Fibroblast of gingiva (primary cell): Measurements from ENCODE around the gene RRM2.

Source experiments
- DNase-seq: peaks from one replicate; pipeline ENCODE4 v3.0.0-alpha.2; 2011; ENCODE audit warnings: low read depth

RRM2 gene

DNA sequence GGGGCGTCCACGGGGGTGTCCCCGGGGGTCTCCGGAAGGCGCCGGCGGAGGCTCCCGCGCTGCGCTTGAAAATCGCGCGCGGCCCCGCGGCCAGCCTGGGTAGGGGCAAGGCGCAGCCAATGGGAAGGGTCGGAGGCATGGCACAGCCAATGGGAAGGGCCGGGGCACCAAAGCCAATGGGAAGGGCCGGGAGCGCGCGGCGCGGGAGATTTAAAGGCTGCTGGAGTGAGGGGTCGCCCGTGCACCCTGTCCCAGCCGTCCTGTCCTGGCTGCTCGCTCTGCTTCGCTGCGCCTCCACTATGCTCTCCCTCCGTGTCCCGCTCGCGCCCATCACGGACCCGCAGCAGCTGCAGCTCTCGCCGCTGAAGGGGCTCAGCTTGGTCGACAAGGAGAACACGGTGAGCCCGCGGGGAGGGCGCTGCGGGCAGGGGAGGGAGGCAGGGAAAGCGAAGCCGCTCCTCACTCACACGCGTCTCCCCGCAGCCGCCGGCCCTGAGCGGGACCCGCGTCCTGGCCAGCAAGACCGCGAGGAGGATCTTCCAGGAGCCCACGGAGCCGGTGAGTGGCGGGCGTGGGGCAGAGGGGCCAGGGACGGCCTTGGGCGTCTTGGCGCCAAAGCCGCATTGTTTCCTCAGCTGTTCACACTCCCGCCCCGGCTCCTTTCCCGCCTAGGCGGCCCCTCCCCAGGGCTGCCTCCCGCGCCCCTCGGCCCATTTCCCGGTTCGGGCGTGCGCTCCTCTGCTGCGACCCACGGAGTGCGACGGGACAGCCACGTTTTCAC is at the start of gene RRM2:
Gene RRM2 (plus strand): TSS at position 240 of the 781 bp plus-strand sequence. CDS start 60 bp downstream, at position 300.
- DNase-seq, result peak; percentile 85

DNA sequence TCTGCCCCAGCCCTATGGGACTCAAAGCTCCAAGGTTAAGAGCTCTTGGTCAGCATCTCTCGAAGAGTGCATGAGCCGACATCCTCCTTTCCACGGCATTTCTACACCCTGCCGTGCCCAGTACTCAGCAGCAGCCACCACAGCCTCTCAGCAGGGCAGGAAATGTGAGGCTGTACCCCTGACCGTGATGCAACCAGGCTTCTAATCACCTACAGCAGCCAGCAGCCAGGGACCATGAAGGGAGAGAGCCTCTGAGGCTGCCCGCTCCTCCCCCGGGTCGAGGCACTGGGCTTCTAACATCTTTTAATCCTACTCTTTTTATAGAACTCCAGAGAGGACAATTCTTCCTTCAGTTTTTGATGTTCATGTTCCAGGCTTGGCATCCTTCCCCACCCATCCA is 48.8 kb upstream of the RRM2 start:
- no peak for DNase-seq

DNA sequence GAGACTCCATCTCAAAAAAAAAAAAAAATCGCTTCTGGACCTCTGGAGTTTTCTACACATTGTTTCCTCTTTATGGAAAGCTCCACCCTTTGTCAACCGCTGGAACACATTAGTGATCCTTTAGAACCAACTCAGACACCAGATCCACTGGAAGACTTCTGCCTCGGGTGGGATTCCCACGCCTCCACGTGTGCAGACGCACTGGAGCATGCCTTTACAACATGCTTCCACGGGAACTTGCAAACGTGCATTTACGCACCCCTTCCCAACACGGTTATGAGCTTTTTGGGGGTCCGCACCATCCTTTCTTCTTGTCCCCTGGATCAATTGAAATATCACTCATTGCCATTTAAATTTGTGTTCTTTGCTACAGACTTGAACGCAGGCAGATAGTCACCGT is 47.4 kb upstream of the RRM2 start:
- no peak for DNase-seq

DNA sequence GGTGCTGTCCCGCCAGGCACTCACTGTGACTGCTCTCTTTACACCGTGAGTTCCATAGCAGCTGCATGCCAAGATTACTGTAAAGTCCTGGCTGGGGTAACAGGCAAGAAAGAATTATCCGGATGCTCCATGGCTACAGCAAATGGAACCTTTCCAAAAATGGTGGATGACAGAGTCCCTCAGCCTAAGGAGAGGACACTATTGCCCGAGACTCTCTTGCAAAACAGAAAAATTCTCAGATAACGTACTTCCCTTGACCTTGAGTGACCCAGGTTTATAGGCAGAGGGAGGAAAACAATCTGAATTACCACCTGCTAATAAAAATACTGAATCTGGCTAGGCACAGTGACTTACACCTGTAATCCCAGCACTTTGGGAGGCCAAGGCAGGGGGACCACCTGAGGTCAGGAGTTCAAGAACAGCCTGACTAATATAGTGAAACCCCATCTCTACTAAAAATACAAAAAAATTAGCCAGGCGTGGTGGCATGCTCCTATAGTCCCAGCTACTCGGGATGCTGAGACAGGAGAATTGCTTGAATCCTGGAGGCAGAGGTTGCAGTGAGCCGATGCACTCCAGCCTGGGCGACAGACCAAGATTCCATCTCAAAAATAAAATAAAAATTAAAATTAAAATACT is 46.8 kb upstream of the RRM2 start:
- DNase-seq, result no peak

DNA sequence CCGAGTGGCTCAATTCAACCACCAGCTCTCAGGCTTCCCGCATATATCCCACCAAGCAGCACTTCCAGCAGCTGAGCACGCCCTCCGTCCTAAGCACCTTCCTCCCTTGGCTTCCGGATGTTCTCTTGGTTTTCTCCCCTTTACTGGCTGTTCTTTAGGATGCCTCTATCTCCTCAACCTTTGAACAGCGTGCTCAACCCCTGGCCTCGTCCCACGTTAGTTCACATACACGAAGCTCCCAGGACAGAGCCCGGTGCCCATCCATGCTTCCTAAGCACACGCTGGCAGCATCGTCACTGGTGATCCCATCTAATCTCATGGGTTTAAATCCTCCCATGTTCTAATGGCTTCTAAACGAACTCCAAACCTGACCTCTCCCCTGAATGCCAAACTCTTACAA is 46.0 kb upstream of the RRM2 start:
- no peak for DNase-seq

DNA sequence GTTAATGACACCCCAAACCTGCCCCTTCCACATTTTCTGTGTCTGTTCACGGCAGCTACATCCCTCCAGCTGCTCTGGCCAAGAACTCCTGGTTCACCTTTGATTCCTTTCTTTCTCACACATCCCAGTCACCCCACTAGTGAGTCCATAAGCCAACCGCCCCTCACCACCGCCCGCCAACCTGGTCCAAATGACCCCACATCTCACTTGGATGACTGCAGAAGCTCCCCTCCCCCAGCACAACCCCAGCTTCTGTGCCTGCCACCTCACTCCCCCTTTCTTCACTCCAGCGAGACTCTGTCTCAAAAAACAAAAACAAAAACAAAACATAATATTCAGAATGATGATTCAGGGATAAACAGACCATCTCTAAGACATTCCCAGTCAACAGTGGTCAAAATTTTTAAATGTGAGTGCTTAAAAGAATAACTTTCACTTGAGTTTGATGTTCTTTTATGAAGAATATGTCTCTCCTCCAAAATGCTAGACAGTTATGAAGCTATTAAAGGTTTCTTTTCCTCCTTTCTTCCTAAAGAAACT is 45.5 kb upstream of the RRM2 start:
- DNase-seq, result no peak

DNA sequence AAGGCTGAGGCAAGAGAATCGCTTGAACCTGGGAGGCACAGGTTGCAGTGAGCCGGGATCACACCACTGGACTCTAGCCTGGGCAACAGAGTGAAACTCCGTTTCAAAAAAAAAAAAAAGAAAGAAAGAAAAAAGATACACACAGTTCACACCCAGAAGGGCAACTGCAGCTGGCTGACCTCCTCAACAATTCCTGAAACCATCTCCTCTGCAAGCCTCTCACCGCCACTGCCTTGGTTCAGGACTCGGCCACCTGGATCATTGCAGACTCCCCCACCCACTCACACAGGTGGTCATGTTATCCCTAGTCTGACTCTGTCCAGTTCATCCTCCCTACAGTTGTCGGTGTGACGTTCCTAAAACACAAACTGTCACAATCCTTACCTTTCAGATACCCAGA is 44.5 kb upstream of the RRM2 start:
- DNase-seq, result no peak

DNA sequence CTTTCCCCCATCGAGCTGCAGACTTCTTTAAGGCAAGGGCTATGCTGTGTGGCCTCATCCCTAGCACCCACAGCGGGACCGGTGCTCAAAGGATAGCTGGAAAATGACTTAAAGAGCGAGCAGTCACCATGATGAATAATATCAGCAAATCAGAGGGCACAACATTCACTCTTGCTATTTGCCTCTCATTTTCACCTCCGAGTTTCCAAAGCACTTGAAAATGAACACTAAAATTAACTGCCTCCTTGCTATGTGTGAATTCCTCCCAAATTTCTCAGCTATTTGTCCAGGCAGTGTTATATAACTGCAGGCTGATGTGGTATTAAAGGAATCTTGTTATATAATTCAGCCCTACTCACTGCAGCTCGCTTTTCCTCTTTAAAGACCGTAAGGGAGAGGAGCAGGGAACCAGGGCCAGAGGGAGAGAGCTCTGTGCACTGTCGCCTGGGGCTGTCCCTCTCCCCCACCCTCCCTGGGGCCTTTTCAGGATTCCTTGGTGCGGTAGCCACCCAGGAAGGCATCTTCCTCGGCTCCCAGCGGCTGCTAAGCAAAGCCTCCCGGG is 43.8 kb upstream of the RRM2 start:
- no peak for DNase-seq

DNA sequence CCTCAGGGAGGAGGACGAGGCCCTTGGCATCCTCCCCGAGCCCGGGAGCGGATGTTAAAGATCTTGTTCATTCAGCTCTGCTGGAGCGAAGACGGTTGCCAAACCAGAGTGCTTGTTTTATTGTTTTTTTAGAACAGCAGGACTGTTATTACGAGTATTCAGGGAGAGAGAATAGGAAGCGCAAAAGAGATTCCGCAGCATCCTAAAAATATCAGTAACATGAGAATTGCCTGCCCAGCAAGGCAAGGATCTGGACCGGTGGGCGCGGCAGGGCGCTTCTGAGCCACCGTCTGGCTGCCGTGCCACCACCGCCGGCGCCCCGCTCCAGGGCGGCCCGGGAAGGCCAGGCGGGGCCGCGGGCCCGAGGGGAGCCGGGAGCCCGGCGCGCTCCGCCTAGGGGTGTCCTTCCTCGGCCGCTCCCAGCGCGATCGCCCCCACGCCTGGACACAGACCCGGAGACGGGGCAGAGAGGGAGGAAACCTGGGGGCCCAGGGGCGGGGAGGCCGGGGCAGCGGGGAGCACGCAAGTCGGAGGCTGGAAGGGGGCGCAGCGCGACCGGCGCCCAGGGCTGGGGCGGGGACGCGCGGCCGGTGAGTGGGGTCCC is 43.2 kb upstream of the RRM2 start:
- DNase-seq, result peak; percentile 65

DNA sequence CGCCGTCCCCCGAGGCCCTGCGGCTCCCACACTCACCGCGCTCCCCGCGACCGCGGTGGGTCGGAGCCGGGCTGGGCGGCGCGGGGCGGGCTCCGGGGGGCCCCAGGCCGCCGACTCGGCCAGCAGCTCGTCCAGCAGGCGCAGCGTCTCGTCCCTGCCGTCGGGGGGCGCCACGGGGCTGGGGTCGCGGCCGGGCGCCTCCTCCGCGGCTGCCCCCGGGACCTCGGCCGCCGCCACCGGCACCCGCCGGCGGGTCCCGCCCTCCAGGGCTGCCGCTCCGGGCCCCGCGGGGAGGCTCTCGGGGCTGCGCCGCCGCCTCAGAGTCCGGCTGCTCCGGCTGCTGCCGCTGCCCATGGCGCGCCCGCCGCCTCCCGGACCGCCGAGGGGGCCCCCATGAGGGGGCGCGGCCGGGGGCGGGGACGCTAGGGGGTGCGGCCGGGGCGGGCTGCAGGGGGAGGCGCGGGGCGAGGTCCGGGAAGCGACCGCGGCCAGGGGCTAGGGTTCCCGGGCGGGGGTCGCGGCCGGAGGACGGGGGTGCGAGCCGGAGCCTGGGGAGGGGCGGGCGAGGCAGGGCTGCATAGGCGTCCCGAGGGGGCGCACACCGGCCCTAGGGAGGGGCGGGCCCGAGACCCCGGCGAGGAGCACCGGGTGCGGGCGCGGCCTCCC is 42.5 kb upstream of the RRM2 start, which contains the start of gene CYS1:
Gene CYS1 (minus strand): TSS at position 542 of the 666 bp plus-strand sequence. CDS start 188 bp downstream, at position 354.
- no peak for DNase-seq

DNA sequence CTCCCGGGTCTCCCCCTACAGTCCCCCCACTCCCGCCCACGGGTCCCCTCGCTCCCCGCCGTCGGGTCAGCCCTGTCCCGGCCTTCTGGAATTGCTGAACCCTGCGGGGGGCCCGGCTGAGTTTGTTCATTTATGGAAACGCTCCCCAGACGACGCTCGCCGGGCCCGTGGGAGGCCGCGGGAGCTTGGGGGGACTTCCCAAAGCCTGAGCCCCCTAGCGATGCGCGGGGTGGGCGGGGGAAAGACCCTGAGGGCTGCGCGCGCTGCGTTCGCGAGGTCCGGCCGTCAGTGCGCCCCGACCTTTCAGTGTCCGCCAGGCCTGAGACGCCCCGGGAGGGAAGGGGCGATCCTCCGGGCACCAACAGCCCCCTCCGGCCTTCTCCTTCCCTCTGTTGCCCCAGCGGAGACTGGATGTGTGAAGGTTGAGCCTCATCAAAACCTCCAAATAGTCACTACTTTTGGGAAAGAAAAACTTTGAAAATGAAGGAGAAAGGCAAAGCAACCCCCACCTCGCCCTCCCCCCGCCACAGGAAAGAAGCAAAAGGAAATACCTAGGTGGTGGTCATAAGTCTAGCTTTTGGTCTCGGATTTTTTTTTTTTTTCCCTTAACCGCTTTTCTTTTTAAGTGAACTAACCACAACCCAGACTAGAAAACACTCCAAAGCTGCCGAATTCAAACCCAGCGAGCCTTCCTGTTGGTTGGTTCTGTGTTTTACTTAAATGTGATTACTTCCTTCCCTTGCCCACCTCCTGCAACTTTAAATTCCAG is 41.8 kb upstream of the RRM2 start:
- DNase-seq, result no peak

DNA sequence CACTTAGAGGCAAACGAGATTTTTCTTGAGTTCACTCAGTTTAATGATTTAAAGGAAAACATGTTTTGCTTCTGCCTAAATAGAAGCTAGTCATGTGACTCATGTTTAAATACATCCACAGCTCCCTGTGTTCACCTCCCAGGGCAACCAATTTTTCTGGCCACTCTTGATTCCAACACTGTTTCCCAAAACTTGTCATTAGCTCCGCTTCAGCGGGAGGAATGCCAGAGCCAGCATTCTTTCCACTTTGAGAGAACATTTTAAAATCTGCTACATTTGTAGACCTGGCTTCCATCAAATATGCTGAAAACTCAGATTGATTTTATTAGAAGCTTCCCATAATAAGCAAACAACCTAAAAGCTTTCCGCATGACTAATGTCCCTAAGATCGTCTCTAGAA is 39.5 kb upstream of the RRM2 start:
- DNase-seq, result no peak

DNA sequence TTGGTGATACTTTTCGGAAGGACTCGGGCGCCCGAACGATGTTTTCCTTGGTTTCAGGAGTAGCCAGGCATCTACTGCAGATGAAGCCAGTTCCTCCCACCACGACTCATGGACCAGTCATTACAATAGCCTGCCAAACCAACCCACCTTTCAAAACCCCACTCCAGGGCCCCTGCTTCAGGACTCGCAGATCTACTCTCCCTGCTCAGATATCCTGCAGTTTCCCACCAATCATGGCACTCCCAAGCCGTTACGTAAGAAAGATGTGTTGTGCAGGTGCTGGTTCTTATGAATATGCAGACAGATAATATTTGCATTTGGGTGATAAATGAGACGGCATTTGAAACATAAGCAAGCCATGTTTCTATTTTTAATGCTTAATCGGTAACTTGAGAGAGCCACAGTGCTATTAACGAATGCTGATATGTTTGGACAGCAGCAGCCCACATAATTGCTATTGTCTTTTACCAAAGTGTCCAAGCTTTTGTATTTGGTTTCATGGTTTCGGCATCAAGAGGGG is 38.8 kb upstream of the RRM2 start:
- DNase-seq, result no peak

DNA sequence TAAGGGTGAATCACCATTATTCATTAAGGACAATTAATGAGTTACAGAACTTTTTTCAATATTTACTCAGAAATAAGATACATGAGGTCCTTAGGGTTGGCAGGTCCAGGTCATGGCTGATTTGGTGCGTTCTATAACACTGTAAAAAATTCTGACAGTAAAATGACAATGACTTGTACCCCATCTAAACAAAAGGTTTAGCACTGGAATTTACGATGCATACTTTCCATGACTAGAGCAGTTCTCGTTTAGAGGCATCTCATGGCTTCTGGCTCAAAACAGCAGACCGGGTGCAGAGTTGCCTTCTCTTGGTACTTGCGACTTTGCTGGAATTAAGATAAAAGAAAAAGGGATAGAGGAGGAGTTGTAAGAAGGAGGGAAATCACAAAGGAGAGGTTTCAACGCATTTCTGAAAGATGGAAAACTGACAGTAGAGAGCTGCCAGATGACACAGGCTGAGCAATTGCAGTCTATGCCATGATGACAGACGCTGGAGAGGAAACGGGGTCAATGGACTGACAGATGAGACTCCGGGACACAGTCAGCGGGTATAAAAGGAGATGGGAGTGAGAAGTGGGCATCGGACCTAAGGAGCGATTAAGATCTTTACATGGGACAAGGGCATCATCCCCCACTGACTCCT is 38.2 kb upstream of the RRM2 start:
- DNase-seq, result no peak

DNA sequence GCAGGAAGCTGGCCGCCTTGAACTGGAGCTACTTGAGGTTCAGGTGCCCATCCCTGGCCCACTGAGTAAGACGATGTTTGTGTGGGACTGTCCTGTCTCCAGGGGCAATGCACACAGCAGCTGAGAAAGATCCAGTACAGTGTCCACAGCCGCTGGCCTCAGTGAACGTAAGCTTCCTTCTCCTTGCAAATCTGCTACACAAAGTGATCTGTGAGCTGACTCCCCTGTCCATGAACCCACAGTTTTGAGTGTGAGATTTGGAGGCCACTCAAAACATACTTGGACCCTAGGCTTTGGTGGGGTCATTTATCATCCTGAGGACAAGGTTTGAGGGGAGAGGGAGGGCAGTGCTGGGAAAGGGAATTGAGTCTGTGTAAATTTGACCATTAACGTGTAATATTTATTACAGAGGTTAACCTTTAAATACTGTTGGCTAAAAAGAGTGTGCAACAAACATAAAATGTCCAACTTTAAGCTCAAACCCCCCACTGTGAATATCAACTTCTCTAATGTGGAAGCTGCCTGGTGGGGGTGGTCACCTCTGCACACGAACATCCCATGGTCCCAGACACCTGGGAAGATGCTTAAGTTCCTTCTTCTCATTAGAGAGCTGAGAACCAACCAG is 37.4 kb upstream of the RRM2 start:
- no peak for DNase-seq

DNA sequence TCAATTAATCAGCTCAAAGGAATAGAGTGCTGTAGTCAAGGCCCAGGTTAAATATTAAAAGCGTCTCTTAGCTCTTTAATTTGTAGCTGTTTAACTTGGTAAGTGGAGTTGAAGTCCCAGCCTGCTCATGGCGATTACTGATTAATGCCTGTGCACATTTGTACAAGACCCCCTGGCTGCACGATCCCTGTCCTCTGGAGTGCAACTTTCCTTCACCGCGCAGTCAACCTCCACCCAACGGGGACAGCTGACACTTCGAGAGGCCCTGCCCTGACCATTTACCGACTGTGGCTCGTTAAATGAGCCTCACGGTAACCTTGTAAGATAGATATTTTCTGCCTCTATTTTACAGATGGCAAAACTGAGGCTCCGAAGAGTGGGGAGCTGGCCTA is 36.9 kb upstream of the RRM2 start:
- no peak for DNase-seq

DNA sequence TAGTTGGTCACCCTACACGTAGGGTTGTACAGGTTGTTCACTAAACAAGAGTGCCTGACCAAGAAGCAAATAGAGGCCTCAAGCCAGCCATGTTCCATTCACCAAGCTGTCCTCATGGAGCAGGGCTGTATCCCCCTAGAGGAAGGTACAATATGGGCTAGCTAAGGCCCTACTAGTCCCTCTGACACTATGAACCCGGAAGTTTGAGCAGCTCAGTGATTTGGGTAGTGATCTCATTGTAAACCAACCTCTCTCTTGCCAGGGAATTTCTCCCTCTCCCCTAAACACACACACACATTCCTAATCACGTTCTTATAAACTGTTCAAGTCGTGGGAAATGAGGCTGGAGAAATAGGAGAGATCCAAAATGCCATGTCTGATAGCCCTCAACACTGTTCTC is 35.6 kb upstream of the RRM2 start:
- no peak for DNase-seq

DNA sequence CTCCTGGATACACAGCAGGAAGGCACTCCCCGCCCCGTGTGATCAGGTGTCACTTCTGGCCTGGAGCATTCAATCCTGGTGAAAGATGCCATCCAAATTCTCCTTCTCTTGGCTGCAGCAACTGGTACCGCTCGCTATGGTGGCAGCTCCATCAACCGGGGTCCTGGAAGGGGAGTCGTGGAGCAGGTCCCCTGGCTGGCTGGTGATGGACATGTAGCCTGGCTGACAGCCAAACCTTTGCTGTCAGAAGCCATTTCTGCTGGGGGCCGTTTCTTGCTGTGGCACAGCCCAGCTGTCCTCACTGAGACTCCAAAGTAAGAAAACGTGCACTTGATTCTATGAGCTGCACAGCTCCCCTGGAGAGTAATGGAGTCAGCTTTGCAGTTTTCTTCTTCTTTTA is 35.2 kb upstream of the RRM2 start:
- DNase-seq, result no peak

DNA sequence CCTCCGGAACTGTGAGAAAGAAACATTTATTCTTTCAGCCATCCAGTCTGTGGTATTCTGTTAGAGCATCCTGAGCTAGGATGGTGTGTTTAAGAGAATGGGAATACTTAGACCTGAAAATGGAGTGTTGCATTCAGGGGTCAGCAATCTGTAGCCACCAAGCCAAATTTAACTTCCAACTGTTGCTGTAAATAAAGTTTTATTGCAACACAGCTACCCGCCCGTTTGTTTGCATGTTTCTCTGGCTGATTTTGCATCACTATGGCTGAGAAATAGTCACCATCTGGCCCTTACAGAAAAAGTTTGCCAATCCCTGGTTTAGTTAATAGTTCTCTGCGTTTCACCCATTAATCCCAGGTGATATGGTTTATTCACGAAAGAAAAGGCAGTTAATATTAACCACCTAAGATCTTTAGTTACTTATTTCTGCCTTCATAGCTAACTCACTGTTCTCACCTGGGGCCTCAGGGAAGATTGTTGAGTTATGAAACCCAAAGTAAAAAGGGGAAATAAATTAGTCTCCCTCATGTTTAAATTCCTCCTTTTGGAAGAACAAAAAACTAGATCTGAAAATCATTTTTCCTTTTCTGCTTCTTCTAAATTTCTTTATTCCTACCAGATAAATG is 32.9 kb upstream of the RRM2 start:
- DNase-seq, result no peak
